ENCODE data around the gene ARHGAP8.

Gene ARHGAP8

DNA sequence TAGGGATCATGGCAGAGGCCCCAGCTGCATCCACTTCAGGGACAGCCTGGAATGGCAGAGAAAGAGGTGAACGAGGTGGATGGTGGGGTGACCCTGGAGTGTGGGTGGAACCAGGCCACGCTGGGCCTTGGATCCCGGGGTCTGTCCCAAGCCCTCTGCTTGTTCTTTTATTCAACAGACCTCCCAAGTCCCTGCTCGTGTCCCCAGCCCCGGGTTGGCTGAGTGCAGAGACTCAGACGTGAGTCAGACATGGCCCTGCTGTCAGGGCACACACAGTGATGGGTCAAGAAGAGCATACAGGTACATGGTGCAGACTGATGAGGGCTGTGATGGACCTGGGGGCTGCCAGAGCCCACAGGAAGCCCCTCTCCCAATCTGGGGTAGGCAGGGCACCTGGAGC lies 6.6 kb downstream of the ARHGAP8 start:
- DNase-seq = no peak
- intact Hi-C loops (cut with DNase I) = no loop called here

DNA sequence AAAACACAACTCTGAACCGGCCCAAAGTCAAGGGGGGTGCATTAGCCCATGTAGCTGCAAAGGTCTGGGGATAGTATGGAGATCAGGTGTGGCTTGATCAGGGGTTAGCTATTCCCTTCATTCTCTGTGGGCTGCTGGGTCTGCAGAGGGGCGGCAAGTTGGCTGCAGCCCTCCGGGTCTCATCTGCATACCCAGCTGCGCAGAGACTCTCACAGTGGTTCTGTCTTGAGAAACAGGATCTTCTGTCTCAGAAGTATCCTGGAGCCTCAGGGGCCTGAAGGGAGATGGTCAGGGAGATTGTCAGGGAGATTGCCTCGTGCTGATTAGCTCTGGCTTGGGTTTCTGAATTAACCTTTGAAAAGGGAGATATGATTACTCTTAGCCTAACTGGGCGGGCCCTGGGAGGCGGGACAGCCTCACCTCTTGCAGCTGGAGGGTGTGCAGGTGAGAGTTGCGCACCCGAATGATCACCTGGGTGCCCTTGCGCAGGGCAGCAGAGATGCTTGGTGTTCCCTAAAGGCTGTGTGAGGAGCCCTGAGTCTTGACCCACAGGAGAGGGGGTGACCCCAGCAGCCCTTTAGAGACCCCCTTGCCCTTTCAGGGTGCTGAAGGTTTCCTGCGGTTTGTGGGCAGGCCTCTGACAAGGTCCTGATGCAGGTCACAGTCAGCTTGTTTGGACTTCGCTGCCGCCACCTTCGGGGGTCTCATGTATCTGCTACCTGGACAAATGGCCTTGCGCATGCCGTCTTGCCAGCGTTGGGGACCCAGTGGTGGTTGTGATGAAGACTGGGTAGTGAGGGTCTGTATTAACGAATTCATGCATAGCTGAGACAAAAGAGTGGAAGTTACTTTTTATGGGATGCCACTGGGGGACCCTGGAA lies 7.3 kb downstream of the ARHGAP8 start:
- DNase-seq = no peak
- intact Hi-C loops (cut with DNase I) = no loop called here

DNA sequence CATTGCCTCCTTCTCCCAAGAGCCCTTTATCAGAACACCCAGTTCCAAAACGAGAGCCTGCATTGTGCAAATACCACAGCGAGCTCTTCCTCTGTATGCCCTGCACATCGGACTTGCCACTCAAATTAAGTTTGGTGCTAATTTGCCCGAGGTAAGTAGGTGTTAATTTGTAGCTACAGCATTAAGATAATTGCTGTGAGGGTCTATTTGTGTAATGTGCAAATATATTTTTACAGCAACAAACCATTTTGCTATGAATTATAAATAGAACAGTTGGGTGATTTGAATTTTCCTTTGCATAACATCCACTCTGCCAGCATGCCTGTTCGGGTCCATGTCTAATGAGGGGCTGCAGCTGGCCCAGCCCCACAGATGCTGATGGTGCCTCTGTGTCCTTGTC lies 8.1 kb downstream of the ARHGAP8 start:
- intact Hi-C loops (cut with DNase I) = no loop called here
- no peak for DNase-seq

DNA sequence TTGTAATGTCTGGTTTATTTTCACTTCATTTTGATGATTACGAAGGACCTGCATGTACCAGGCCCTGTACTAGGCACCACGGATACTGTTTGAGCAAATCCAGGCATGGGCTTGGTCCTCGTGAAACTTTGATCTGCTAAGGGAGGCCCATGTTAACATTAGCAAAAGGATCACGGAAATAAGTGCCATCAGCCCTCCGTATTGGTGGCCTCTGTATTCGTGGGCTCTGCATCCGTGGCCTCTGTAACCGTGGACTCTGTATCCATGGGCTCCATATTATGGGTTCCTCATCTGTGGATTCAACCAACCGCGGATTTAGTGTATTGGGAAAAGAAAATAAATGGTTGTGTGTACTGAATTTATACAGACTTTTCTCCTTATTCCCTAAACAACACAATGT lies 8.7 kb downstream of the ARHGAP8 start:
- intact Hi-C loops (cut with DNase I) = no loop called here
- DNase-seq = no peak

DNA sequence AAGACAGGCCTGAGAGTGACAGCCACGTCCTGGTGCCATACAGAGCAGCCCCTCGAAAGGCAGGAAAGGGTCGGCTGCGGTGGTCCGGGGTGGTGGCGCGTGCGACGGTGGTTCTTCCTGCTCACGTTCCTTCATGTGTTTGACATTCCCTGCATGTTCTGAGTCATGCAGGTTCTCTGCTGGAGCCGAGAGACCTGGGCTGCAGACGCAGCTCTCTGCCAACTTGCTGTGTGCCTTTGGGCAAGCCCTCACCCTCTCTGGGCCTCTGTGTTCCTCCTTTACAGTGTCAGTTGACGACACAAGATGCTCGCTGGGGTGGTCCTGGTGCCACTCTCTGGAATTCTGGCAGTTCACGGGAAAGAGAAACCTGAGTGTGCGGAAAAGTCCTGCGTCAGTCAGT lies 12.0 kb downstream of the ARHGAP8 start:
- intact Hi-C loops (cut with DNase I) = no loop called here
- DNase-seq = no peak

DNA sequence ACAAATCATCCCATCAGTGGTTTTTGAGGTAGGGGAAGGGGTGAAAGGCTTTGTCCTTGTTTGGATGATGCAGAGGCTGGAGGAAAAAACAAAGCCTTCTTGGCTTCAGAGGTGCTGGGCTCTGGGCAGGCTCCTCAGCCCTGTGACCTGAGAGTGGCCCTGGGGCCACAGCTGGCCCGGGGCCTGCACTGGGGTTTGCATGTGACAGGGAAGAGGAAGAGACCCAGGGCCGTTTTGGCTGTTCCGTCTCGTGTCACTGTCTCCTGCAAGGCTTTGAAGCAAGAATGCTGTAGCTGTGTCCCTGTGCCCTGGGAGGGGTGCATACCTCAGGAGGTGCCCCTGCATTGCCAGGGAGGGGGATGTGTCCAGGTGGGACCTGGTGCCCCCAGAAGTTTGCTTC lies 12.6 kb downstream of the ARHGAP8 start:
- no peak for DNase-seq
- intact Hi-C loops (cut with DNase I) = no loop called here

DNA sequence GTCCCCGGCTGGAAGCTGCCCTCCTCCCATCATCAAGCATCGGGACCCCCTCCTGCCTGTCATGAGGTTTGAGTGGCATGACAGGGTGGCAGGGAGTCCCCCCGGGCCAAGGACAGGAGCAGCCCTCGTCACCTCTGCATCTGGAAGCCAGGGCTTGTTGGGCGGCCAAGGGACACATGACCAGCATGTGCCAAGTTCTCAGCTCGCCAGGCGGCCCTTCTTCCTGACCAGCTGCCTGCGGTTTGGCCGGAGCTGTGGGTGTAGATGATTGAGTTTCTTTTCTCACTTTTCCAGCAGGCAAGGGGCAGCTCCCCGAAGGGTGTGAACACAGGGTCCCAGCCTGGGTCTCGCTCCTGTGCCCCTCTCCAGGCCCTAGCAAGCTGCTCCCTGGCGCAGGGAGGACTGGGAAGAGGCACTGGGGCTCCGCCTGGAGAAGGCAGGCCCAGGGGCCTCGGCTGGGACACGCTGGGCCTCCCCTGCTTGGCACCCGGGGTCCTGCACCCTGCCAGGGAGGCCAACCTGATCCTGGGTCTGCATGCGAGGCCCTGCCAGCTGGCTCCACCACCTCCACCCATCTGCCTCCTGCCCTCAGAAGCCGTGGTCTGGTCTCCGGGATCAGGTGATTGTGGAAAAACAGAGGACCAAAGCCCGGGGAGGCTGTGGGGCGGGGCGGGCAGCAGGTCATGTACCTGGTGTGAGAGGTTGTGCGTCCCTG lies 13.4 kb downstream of the ARHGAP8 start:
- DNase-seq = peak in 13 of 42 donors; percentile 5 to 49 (median 17)
- intact Hi-C loops (cut with DNase I) = no loop called here

DNA sequence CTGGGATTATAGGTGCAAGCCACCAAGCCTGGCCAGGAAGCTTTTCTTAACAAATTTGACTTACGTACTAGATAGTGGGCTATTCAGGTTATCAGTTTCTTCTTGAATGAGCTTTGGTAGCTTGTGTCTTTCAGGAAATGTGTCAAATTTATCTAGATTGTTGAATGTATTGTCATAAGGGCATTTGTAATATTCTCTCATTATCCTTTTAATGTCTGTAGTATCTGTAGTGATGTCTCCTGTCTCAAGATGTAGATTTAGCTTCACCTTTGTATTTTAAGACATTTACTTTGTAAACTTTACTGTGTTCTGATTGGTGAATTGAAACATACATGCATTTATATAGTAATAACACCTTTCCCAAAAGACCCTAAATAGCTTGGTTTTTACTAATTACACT lies 20.7 kb downstream of the ARHGAP8 start:
- intact Hi-C loops (cut with DNase I) = no loop called here
- DNase-seq = no peak

DNA sequence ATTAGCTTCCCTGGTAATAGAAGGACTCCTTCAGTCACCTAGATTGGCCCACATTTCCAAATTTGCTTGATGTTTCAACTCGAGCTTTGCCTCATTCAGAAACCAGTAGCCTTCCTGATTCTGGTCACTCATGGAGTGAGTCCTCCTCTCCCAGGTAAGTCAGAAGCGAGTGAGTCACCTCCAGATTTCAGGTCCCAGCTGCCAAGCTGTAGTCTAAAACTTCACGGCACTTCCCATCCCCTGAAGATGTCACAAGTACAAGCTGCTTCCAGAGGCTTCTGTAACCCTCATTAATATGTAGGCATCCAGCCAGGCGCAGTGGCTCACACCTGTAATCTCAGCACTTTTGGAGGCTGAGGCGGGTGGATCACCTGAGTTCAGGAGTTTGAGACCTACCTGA lies 23.5 kb downstream of the ARHGAP8 start:
- intact Hi-C loops (cut with DNase I) = no loop called here
- DNase-seq = no peak

DNA sequence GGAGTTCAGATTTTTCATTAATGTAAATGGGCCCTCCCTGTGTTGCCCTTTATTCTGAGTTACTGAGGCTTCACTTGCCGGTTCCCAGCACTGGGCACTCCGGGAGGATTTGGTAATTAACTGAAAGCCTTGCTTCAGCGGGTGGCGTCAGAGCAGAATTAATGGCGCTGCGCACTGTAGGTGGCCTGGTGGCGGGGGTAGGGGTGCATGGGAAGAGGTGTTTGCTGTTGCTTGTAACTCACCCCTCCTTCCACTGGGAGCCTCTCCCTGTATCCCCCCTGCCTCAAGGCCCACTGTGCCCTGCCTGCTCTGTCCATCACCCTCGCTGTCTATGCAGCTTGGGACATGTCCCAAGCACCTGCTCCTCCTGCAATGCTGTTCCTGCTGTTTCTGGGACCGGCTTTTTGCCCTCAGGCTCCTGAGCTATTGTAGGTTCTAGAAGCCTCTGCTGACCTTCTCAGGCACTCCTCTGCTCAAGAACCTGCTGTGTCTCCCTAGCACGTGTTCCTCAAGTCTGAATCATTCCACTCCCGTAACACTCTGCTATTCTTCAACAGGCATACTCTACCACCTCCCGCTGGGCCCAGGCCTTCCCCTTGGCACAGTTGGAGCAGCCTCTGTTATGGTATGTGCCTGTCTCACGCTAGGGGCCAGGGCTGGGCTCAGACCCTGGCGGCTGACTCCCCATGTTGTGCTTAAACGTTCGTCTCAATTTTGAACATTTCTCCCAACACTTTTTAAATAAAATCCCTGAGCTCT lies 24.4 kb downstream of the ARHGAP8 start:
- intact Hi-C loops (cut with DNase I) = no loop called here
- no peak for DNase-seq

DNA sequence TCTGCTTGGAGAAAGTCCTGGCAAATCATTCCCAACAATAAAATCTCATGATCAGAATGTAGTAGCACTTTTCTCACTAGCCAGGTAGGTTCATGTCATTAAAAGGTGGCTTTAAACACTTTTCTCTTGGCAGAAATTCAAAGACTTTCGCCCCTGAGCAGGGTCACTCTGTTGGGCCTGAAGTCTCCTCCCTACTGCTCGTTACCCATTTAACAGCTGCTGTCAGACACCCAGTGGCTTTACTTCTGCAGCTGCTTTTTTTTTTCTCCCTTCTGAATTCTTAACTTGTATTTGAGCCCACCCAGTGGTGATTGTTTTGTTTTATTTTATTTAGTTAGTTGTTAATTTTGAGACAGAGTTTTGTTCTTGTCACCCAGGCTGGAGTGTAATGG lies 25.0 kb downstream of the ARHGAP8 start:
- intact Hi-C loops (cut with DNase I) = no loop called here
- DNase-seq = no peak

DNA sequence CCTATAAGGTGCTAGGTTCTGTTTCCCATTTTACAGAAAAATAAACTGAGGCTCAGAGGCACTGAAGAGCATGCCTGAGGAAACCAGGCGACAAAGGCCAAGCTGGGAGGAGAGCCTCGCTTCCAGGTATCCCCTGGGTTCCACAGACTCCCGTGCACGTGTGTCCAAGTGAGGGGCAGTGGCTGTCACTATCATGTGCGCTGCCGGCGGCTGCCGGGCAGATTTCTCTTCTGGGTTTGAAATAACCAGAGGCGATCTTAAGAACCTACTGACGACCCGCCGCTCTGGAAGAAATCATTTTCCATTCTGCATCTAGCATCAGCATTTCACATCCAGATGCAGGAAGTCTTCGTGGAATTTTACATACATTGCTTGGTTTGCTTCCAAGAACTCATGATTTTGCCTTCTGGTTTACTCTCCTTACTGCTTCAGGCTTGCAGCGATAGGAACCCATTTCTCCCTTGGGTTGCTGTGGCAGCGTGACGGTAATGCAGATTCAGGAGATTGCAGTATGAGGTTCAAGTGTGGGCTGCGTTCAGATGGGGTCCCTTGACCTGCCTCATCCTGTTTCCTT lies 28.6 kb downstream of the ARHGAP8 start:
- intact Hi-C loops (cut with DNase I) = no loop called here
- DNase-seq = no peak

DNA sequence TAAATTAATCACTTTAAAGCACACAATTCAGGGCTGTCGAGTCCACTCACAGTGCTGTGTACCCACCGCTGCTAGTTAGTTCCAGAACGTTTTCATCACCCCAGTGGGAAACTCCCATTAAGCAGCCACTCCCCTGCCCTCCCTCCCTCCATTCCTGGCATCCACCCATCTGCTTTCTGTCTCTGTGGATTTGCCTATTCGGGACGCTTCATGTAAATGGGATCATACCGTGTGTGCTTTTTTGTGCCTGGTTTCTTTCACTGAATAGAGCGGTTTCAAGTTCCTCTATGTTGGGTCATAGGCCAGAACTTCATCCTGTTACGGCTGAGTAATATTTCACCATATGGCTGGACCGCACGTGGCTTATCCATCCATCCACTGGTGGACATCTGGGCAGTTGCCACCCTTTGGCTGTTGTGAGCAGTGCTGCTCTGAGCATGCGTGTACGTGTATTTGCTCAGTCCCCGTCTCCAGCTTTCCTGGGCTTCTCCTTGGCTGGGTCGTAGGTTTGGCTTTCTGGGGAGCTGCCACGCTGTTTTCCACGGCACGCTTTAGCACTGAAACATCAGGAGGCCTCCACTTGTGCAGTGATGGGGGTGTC lies 30.1 kb downstream of the ARHGAP8 start:
- intact Hi-C loops (cut with DNase I) = no loop called here
- DNase-seq = no peak

DNA sequence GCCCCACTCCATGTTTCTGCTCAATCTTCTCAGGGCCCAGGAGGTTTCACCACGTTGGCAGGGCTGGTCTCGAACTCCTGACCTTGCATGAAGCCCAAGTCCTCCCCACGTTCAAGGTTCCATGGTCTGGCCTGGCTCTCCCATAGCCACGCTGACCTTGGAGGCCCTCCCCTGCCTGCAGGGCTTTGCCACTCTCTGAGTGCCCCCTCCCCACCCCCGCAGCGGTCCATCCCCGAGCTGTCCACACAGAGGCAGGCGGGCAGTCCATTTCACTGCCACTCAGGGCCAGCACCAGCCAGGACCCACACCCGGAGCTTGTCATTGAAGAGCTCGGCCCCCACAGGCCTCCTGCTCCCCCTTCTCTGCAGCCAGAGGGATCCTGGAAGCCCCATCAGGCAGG lies 30.7 kb downstream of the ARHGAP8 start:
- intact Hi-C loops (cut with DNase I) = no loop called here
- no peak for DNase-seq

DNA sequence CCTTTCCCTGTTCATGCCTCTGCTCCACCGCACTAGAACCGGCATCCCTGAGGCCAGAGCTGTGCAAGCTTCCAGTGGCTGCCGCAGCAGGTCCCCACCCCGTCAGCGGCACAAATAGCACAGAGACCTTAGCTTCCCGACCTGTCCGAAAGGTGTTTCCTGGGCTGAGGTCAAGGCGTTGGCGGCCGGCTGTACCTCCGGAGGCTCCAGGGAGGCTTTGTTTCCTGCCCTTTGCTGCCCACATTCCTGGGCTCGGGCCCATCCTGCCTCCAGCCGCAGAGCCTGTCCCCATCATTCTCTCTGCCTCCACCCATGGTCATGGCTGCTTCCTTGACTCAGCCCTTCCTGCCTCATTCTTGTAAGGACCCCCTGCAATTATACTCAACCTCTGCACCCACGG lies 31.2 kb downstream of the ARHGAP8 start:
- intact Hi-C loops (cut with DNase I) = no loop called here
- no peak for DNase-seq

DNA sequence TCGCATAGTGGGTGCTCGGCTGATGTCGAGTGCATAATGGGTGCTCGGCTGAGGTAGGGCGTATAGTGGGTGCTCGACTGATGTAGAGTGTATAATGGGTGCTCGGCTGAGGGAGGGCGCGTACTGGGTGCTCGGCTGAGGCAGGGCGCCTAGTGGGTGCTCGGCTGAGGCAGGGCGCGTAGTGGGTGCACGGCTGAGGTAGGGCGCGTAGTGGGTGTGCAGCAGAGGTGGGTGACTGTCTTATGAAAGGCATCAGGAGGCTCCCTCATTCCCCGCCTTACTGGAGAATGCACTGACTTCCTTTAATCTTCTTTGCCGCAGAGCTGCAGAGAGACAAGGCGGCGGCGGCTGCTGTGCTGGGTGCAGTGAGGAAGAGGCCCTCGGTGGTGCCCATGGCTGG lies 33.8 kb downstream of the ARHGAP8 start:
- no peak for DNase-seq
- intact Hi-C loops (cut with DNase I) = no loop called here

DNA sequence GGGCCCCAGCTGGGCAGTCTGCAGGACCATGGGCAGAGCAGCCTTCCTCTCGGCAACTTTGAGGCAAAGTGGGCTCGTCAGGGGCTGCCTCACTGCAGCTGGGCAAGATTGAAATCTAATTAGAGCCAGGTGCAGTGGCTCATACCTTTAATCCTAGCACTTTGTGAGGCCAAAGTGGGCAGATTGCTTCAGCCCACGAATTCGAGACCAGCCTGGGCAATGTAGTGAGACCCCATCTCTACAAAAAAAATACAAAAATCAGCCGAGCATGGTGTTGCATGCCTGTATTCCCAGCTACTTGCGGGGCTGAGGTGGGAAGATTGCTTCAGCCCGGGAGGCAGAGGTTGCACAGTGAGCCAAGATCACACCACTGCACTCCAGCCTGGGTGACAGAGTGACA lies 34.2 kb downstream of the ARHGAP8 start:
- DNase-seq = no peak
- intact Hi-C loops (cut with DNase I) = no loop called here

DNA sequence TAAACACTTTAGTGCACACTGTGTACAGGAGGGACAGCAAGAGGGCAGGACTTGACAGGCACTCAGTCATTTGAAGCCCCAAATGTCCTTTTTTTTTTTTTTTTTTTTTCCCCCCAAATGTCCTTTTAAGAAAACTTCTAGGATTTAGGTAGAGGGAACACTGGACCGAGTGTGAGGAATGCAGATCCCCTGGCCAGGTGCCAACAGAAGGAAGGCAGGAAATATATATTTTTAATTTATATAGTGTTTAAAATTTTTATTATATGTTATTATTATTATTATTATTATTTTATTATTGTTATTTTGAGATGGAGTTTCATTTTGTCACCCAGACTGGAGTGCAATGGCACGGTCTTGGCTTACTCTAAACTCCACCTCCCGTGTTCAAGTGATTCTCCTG lies 35.5 kb downstream of the ARHGAP8 start:
- DNase-seq = peak in 12 of 42 donors; percentile 8 to 60 (median 20)
- intact Hi-C loops (cut with DNase I) = no loop called here

DNA sequence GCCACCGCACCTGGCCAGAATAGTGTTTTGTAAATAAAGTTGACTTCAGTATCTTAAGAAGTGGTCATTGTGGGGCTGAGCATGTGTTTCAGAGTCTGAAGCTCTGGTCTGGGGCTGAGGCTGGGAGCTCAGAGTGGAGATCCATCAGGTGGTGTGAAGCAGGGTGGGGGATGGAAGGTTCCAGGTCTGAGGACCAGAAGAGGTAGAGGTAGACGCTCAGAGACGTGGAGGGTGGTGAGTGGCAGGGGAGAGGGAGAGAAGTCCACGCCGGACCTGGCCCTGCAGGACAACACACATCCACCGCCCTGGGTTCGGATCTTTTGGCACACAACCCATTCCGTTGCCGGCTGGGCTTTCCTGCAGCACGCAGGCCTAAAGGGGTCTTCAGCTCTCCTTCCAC lies 40.7 kb downstream of the ARHGAP8 start:
- intact Hi-C loops (cut with DNase I) = no loop called here
- DNase-seq = no peak

Data from head of caudate nucleus (tissue), 42 donors.